ENCODE measurements around the gene PPP1R13B. TPM values are rescaled to one million over a fixed set of nuclear protein-coding genes. Genes with fewer than 3 reads are reported as not detected.

PPP1R13B gene
- polyA plus RNA-seq, 2 of the 4 experiments (the other 2 are of a cell fraction): 2.2 to 2.7 TPM

DNA sequence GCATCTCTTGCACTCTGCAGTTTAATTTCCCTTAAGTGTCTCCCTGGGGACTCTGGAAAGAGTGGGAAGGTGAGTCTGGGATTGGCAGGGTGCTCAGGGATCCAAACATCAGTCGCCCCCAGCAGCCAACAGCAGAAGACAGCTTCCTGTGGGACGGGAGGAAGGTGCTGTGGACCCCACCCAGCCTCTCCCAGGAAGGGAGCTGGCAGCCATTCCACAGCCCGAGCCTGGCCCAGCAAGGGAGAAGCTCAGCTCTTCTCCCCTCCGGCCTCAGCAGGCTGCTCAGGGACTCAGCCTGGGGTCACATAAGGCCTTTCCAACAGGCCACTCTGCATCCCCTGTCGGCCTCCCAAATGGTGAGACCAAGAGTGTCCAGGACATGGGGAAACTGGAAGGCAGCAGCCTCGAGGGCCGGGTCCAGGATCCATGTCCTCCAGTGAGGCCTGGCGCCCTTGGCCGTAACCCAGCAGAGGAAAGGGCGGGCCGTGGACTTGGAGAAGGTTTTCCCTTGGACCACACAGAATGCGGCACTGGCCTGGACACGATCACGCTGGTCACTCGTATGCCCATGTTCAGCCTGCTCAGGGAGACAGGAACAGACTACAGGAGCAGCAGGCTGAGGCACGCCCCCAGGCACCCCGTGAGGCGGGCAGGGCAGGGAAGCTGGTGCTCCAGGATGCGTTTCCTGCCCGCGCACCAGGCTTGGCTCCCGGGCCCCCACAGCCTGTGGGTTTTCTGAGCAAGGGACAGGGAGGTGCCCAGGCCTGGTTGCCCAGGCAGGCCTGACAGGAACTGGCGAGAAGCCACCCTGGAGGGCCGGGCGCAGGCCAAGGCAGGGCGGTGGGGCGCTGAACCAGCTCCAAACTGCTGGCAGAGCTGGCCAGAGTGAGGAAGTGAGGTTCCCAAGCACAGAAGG is 135.6 kb downstream of the PPP1R13B start:
- Histone ChIP-seq H3K4me3 (no peak overlapping the region), H3K9me3 (no peaks in the 10 kb centered on the region), H3K4me2 (no peak overlapping the region), H3K27ac (peak overlapping the region in 1 of 2 experiments; percentile 18; a peak in 1 of 6 replicates), H3K4me1 (peaks cover 15% of the 10 kb centered on the region; the same call in 2 of the 3 replicates)
- no peak for ATAC-seq
- ChIA-PET POLR2A (no interaction called here), CTCF (no interaction called here)
- no peak for TF ChIP-seq SREBF2 (IDR thresholded peaks at IDR 0.05)
- TF ChIP-seq, protein P1, sequence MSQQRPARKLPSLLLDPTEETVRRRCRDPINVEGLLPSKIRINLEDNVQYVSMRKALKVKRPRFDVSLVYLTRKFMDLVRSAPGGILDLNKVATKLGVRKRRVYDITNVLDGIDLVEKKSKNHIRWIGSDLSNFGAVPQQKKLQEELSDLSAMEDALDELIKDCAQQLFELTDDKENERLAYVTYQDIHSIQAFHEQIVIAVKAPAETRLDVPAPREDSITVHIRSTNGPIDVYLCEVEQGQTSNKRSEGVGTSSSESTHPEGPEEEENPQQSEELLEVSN (IDR thresholded peaks at IDR 0.05; ENCODE audit: borderline replicate concordance, low read depth): no peak
- TF ChIP-seq CHD2 (IDR thresholded peaks at IDR 0.05; ENCODE audit: low read length, partially characterized antibody): no peak
- TF ChIP-seq ZC3H11A (IDR thresholded peaks at IDR 0.05): no peak
- TF ChIP-seq JUN (IDR thresholded peaks at IDR 0.05): no peak
- no peak for TF ChIP-seq RCOR1 (IDR thresholded peaks at IDR 0.05; ENCODE audit: low read depth, low read length)
- TF ChIP-seq, protein P2, sequence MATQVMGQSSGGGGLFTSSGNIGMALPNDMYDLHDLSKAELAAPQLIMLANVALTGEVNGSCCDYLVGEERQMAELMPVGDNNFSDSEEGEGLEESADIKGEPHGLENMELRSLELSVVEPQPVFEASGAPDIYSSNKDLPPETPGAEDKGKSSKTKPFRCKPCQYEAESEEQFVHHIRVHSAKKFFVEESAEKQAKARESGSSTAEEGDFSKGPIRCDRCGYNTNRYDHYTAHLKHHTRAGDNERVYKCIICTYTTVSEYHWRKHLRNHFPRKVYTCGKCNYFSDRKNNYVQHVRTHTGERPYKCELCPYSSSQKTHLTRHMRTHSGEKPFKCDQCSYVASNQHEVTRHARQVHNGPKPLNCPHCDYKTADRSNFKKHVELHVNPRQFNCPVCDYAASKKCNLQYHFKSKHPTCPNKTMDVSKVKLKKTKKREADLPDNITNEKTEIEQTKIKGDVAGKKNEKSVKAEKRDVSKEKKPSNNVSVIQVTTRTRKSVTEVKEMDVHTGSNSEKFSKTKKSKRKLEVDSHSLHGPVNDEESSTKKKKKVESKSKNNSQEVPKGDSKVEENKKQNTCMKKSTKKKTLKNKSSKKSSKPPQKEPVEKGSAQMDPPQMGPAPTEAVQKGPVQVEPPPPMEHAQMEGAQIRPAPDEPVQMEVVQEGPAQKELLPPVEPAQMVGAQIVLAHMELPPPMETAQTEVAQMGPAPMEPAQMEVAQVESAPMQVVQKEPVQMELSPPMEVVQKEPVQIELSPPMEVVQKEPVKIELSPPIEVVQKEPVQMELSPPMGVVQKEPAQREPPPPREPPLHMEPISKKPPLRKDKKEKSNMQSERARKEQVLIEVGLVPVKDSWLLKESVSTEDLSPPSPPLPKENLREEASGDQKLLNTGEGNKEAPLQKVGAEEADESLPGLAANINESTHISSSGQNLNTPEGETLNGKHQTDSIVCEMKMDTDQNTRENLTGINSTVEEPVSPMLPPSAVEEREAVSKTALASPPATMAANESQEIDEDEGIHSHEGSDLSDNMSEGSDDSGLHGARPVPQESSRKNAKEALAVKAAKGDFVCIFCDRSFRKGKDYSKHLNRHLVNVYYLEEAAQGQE (IDR thresholded peaks at IDR 0.05): no peak
- no peak for TF ChIP-seq TP53 (CRISPR knock-in tag; IDR thresholded peaks at IDR 0.05)
- no peak for DNase-seq (ENCODE audit: low read depth in 1 of 2, low spot score in 1 of 2)
- 88% methylated on average over 26 of the region's 27 CpGs for WGBS (ENCODE audit: missing lambda C conversion rate)
- FAIRE-seq: no peak

DNA sequence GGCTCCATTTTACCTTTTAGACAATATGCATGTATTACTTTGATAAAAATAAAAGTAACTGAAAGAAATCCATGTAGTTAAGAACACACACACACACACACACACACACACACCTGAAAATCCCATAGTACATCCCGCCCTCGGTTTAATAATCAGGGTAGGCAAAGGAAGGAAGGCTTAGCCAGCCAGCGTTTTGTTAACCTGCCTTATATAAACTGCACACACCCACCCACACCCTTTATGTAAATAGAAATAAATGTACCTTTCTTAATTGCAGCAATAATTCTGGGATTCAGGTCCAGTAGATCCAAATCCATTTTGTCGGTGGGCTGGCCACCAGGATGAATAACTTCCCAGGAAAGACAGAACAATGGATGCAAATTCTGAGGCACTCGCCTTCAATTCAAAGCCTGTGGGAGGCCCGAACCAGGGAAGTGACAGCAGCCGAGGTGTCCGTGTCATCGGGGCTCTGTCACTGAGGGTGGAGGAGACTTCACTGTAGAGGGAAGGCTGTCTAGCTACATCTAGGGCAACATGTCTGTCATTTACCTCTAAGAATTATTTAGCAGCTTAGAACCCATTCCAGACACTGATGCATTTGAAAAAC is 136.5 kb downstream of the PPP1R13B start:
- ChIA-PET POLR2A (no interaction called here), CTCF (no interaction called here)
- Histone ChIP-seq H3K4me2 (no peak overlapping the region), H3K4me1 (peaks cover 13% of the 10 kb centered on the region; the same call in 2 of the 3 replicates), H3K4me3 (no peak overlapping the region), H3K27ac (no peak overlapping the region; a peak in 1 of 6 replicates), H3K9me3 (no peaks in the 10 kb centered on the region)
- ATAC-seq: no peak
- DNase-seq (ENCODE audit: low read depth in 1 of 2, low spot score in 1 of 2): no peak
- WGBS (ENCODE audit: missing lambda C conversion rate): 66% methylated on average over 9 of the region's 9 CpGs
- FAIRE-seq: no peak
- TF ChIP-seq KDM5A (IDR thresholded peaks at IDR 0.05): no peak
- no peak for TF ChIP-seq BHLHE40 (IDR thresholded peaks at IDR 0.05; ENCODE audit: low read depth, low read length)
- no peak for TF ChIP-seq EHMT2 (IDR thresholded peaks at IDR 0.05; ENCODE audit: low read depth)
- TF ChIP-seq MAZ (IDR thresholded peaks at IDR 0.05; ENCODE audit: borderline replicate concordance, low read depth, low read length): no peak

DNA sequence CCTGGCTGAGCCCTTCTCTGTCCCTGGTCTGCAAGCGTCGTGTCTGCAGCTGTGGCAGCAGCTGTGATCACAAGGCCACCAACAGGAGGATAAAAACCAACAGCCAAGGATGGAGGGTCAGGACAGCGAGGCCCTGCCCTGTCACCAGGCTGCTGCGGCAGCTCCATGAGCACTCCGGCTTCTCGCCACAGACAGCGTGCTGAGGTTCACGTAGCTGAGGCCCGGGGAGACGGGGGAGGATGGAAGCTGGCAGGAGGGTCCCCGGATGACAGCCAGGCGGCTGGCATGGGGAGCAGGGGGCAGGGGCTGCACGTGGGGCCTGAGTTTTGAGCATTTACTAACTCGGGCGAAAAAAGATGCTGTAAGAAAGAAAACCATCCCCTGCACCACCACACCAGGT is 137.6 kb downstream of the PPP1R13B start:
- Histone ChIP-seq H3K4me3 (no peak overlapping the region), H3K9me3 (no peaks in the 10 kb centered on the region), H3K27ac (no peak overlapping the region), H3K4me1 (peaks cover 13% of the 10 kb centered on the region; the same call in 2 of the 3 replicates), H3K4me2 (no peak overlapping the region)
- ChIA-PET CTCF (no interaction called here), POLR2A (no interaction called here)
- no peak for TF ChIP-seq ESRRA (IDR thresholded peaks at IDR 0.05; ENCODE audit: borderline replicate concordance, low read length)
- no peak for TF ChIP-seq FOSL2 (IDR thresholded peaks at IDR 0.05)
- no peak for TF ChIP-seq FOSL2 (CRISPR knock-in tag; IDR thresholded peaks at IDR 0.05)
- TF ChIP-seq CBX8 (IDR thresholded peaks at IDR 0.05): no peak
- no peak for TF ChIP-seq KDM5A (IDR thresholded peaks at IDR 0.05)
- TF ChIP-seq ZC3H11A (IDR thresholded peaks at IDR 0.05): no peak
- TF ChIP-seq MAFK (IDR thresholded peaks at IDR 0.05; ENCODE audit: partially characterized antibody): no peak
- no peak for TF ChIP-seq SREBF2 (IDR thresholded peaks at IDR 0.05)
- TF ChIP-seq, protein P2 (IDR thresholded peaks at IDR 0.05): no peak
- no peak for TF ChIP-seq EP300 (IDR thresholded peaks at IDR 0.05)
- TF ChIP-seq HMGXB4 (CRISPR knock-in tag; IDR thresholded peaks at IDR 0.05; ENCODE audit: borderline replicate concordance): no peak
- no peak for TF ChIP-seq RAD21 (conservative IDR thresholded peaks at IDR 0.05 in 1 of 2, IDR thresholded peaks at IDR 0.05 in 1 of 2)
- TF ChIP-seq PHF8 (IDR thresholded peaks at IDR 0.05; ENCODE audit: borderline replicate concordance, low read depth): no peak
- TF ChIP-seq RCOR1 (IDR thresholded peaks at IDR 0.05; ENCODE audit: low read depth, low read length): no peak
- TF ChIP-seq BHLHE40 (IDR thresholded peaks at IDR 0.05; ENCODE audit: low read depth, low read length): no peak
- DNase-seq (ENCODE audit: low read depth in 1 of 2, low spot score in 1 of 2) (no peak), ATAC-seq (no peak), FAIRE-seq (no peak)
- 89% methylated on average over 15 of the region's 15 CpGs for WGBS (ENCODE audit: missing lambda C conversion rate)

Data from A549 (cell line).